HepG2 (cell line): Measurements from ENCODE around the gene ATP6V0A1. TPM values are rescaled to one million over a fixed set of nuclear protein-coding genes. Genes with fewer than 3 reads are reported as not detected.
A peak's percentile ranks its signal among the peaks of the same experiment; 100 is the strongest.

ENCODE experiments used
- BHLHE40 ChIP-seq: IDR thresholded peaks from 2 replicates; pipeline ENCODE4 v1.6.1; 2011; ENCODE audit warnings: low read length, improper control_type of control experiment
- HINFP ChIP-seq: sonication (generic); formaldehyde crosslinking; IDR thresholded peaks from 2 replicates; pipeline ENCODE4 v1.4.0; 2020; ENCODE audit warnings: low read depth, mild to moderate bottlenecking, missing genetic modification reagents
- KAT8 ChIP-seq: IDR thresholded peaks from 2 replicates; pipeline ENCODE4 v1.6.1; 2016; ENCODE audit warnings: missing genetic modification reagents, missing compliant biosample characterization
- NCOA1 ChIP-seq: sonication (generic); formaldehyde crosslinking; IDR thresholded peaks from 2 replicates; pipeline ENCODE4 v1.9.0; 2021; ENCODE audit warnings: missing genetic modification reagents
- NFYC ChIP-seq: IDR thresholded peaks from 2 replicates; pipeline ENCODE4 v1.6.1; 2016; ENCODE audit warnings: missing genetic modification reagents, missing compliant biosample characterization
- NPAS2 ChIP-seq: sonication (generic); formaldehyde crosslinking; IDR thresholded peaks from 2 replicates; pipeline ENCODE4 v1.8.0; 2022; ENCODE audit warnings: mild to moderate bottlenecking, missing genetic modification reagents, borderline replicate concordance
- TSC22D2 ChIP-seq: sonication (generic); formaldehyde crosslinking; IDR thresholded peaks from 2 replicates; pipeline ENCODE4 v1.5.1; 2020; ENCODE audit warnings: missing genetic modification reagents, mild to moderate bottlenecking, borderline replicate concordance
- ZBTB33 ChIP-seq: sonication (generic); formaldehyde crosslinking; IDR thresholded peaks from 2 replicates; pipeline ENCODE4 v1.4.0; 2020; ENCODE audit warnings: missing genetic modification reagents
- ZNF414 ChIP-seq: sonication (generic); formaldehyde crosslinking; IDR thresholded peaks from 2 replicates; pipeline ENCODE4 v1.5.0; 2020; ENCODE audit warnings: missing genetic modification reagents
- ZNF543 ChIP-seq: sonication (generic); formaldehyde crosslinking; IDR thresholded peaks from 2 replicates; pipeline ENCODE4 v1.4.0; 2020; ENCODE audit warnings: mild to moderate bottlenecking, missing genetic modification reagents
- ZNF589 ChIP-seq: sonication (generic); formaldehyde crosslinking; conservative IDR thresholded peaks from 2 replicates; pipeline ENCODE4 v1.8.0; 2022; ENCODE audit warnings: mild to moderate bottlenecking, moderate library complexity, missing genetic modification reagents
- ZNF841 ChIP-seq: sonication (generic); formaldehyde crosslinking; IDR thresholded peaks from 2 replicates; pipeline ENCODE4 v1.8.1; 2023; ENCODE audit warnings: missing genetic modification reagents, borderline replicate concordance
- ZSCAN21 ChIP-seq: sonication (generic); formaldehyde crosslinking; IDR thresholded peaks from 2 replicates; pipeline ENCODE4 v1.8.0; 2022; ENCODE audit warnings: mild to moderate bottlenecking, missing genetic modification reagents, moderate library complexity, borderline replicate concordance
- polyA plus RNA-seq, 8 experiments: library from polyadenylated mRNA; depleted of rRNA in 3 of 8; stranded (reverse) in 7 of 8; unstranded in 1 of 8; fragments of >200 nt; fragmentation: Illumina TruSeq in 4 of 8; extraction: Trizol in 4 of 8; gene quantifications; 2 replicates each; pipeline versions ENCODE4 v1.2.1 to v1.2.3, GENCODE V29; 2011 to 2016; ENCODE audit warnings: low read depth in 4 of 8, missing spikeins in 1 of 8, mixed read lengths in 1 of 8; ENCODE audit not compliant: insufficient read depth in 1 of 8
- total RNA-seq, 5 experiments: library from RNA; depleted of rRNA; stranded (reverse); fragments of >200 nt; fragmentation: Illumina TruSeq; extraction: Trizol; gene quantifications; 2 replicates each; pipeline ENCODE4 v1.2.3, GENCODE V29; 2016; ENCODE audit warnings: low read depth in 1 of 5
- TF ChIP-seq, protein P1 (sequence below): sonication (generic); formaldehyde crosslinking; conservative IDR thresholded peaks from 2 replicates; pipeline ENCODE4 v1.4.0; 2020; ENCODE audit warnings: mild to moderate bottlenecking, missing genetic modification reagents, moderate library complexity
- TF ChIP-seq, protein P2 (sequence below): sonication (generic); formaldehyde crosslinking; IDR thresholded peaks from 2 replicates; pipeline ENCODE4 v1.4.0; 2020; ENCODE audit warnings: missing genetic modification reagents, mild to moderate bottlenecking, borderline replicate concordance
- TF ChIP-seq, protein P3 (sequence below): sonication (generic); formaldehyde crosslinking; IDR thresholded peaks from 2 replicates; pipeline ENCODE4 v1.4.0; 2020; ENCODE audit warnings: mild to moderate bottlenecking, missing genetic modification reagents

Gene ATP6V0A1
- total and polyA plus RNA-seq, 2 of the 13 experiments (the other 11 are each of a cell fraction or from before 2014, with no cell fraction given) = 27.9 to 54.1 TPM

- no peak for TF ChIP-seq NPAS2
- 0 out of 2 replicates have a peak, but pooled peaks have one; percentile 57 for TF ChIP-seq ZNF841 (CRISPR knock-in tag)
- TF ChIP-seq, protein P1, sequence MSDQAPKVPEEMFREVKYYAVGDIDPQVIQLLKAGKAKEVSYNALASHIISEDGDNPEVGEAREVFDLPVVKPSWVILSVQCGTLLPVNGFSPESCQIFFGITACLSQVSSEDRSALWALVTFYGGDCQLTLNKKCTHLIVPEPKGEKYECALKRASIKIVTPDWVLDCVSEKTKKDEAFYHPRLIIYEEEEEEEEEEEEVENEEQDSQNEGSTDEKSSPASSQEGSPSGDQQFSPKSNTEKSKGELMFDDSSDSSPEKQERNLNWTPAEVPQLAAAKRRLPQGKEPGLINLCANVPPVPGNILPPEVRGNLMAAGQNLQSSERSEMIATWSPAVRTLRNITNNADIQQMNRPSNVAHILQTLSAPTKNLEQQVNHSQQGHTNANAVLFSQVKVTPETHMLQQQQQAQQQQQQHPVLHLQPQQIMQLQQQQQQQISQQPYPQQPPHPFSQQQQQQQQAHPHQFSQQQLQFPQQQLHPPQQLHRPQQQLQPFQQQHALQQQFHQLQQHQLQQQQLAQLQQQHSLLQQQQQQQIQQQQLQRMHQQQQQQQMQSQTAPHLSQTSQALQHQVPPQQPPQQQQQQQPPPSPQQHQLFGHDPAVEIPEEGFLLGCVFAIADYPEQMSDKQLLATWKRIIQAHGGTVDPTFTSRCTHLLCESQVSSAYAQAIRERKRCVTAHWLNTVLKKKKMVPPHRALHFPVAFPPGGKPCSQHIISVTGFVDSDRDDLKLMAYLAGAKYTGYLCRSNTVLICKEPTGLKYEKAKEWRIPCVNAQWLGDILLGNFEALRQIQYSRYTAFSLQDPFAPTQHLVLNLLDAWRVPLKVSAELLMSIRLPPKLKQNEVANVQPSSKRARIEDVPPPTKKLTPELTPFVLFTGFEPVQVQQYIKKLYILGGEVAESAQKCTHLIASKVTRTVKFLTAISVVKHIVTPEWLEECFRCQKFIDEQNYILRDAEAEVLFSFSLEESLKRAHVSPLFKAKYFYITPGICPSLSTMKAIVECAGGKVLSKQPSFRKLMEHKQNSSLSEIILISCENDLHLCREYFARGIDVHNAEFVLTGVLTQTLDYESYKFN (CRISPR knock-in tag) = peak; percentile 77
- no peak for TF ChIP-seq ZNF543 (CRISPR knock-in tag)
- peak; percentile 79 for TF ChIP-seq KAT8 (CRISPR knock-in tag)
- peak; percentile 90; the same call in 1 of the 2 replicates for TF ChIP-seq TSC22D2 (CRISPR knock-in tag)
- peak; percentile 91 for TF ChIP-seq HINFP
- TF ChIP-seq BHLHE40 = no peak; the same call in 1 of the 2 replicates
- TF ChIP-seq, protein P2, sequence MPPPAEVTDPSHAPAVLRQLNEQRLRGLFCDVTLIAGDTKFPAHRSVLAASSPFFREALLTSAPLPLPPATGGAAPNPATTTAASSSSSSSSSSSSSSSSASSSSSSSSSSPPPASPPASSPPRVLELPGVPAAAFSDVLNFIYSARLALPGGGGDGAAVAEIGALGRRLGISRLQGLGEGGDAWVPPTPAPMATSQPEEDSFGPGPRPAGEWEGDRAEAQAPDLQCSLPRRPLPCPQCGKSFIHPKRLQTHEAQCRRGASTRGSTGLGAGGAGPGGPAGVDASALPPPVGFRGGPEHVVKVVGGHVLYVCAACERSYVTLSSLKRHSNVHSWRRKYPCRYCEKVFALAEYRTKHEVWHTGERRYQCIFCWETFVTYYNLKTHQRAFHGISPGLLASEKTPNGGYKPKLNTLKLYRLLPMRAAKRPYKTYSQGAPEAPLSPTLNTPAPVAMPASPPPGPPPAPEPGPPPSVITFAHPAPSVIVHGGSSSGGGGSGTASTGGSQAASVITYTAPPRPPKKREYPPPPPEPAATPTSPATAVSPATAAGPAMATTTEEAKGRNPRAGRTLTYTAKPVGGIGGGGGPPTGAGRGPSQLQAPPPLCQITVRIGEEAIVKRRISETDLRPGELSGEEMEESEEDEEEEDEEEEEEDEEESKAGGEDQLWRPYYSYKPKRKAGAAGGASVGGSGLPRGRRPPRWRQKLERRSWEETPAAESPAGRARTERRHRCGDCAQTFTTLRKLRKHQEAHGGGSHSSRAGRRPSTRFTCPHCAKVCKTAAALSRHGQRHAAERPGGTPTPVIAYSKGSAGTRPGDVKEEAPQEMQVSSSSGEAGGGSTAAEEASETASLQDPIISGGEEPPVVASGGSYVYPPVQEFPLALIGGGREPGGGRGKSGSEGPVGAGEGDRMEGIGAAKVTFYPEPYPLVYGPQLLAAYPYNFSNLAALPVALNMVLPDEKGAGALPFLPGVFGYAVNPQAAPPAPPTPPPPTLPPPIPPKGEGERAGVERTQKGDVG = peak; percentile 62
- TF ChIP-seq, protein P3, sequence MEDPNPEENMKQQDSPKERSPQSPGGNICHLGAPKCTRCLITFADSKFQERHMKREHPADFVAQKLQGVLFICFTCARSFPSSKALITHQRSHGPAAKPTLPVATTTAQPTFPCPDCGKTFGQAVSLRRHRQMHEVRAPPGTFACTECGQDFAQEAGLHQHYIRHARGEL (CRISPR knock-in tag) = no peak; the same call in 1 of the 2 replicates
- TF ChIP-seq ZNF414 (CRISPR knock-in tag) = peak; percentile 86; the same call in 1 of the 2 replicates
- peak; percentile 59; the same call in 1 of the 2 replicates for TF ChIP-seq ZNF589 (CRISPR knock-in tag)
- peak; percentile 35; the same call in 1 of the 2 replicates for TF ChIP-seq ZSCAN21 (CRISPR knock-in tag)
- peak; percentile 33 for TF ChIP-seq NFYC (CRISPR knock-in tag)
- 0 out of 2 replicates have a peak, but pooled peaks have one; percentile 36 for TF ChIP-seq NCOA1 (CRISPR knock-in tag)
- peak; percentile 43; the same call in 1 of the 2 replicates for TF ChIP-seq ZBTB33
Observed at GRCh38 chr17:42536372-42537155, 77.9 kb downstream of the ATP6V0A1 start (continued).
